OCI-LY7 (cell line): Measurements from ENCODE around the gene VARS2. TPM values are rescaled to one million over a fixed set of nuclear protein-coding genes. Genes with fewer than 3 reads are reported as not detected.

Source experiments
- BruUV-seq: library from RNA; stranded (reverse); fragments of 400-500 nt; replicated peaks from 2 replicates; lab custom pipeline; 2021; lab: Mats Ljungman, UMichigan
- CTCF ChIA-PET: fragments of 300-600 bp; sonication (Branson Sonifier 250); formaldehyde crosslinking; loops from one replicate; lab custom pipeline; 2022; ENCODE audit warnings: antibody characterized with exemption; ENCODE audit not compliant: unreplicated experiment; lab: Charles Lee
- POLR2A ChIA-PET: fragments of 300-600 bp; sonication (Branson Sonifier 250); formaldehyde crosslinking; loops from one replicate; lab custom pipeline; 2022; ENCODE audit warnings: antibody characterized with exemption; lab: Charles Lee
- DNase-seq: peaks from one replicate; pipeline ENCODE4 v3.0.0-alpha.2; 2015; ENCODE audit warnings: low spot score
- H2AFZ ChIP-seq: fragments of 200-600 bp; sonication (generic), shearing (Covaris generic); 2 replicates; pipeline ENCODE4 v1.6.1; 2014; ENCODE audit warnings: mild to moderate bottlenecking, antibody characterized with exemption, low read length, moderate library complexity
- H3K27ac ChIP-seq: fragments of 200-600 bp; sonication (generic); 2 replicates; pipeline ENCODE4 v1.5.1; 2014; ENCODE audit warnings: mixed run types, low read depth, mild to moderate bottlenecking, moderate library complexity, low read length, inconsistent platforms; ENCODE audit not compliant: poor library complexity, severe bottlenecking
- H3K36me3 ChIP-seq: fragments of 200-600 bp; sonication (generic); 2 replicates; pipeline ENCODE4 v1.6.1; 2014; ENCODE audit warnings: mild to moderate bottlenecking, antibody characterized with exemption, low read length, moderate library complexity, mixed read lengths; ENCODE audit not compliant: insufficient read depth
- H3K4me1 ChIP-seq: fragments of 200-600 bp; sonication (generic); 2 replicates; pipeline ENCODE4 v1.5.1; 2014; ENCODE audit warnings: mild to moderate bottlenecking, low read length; ENCODE audit not compliant: insufficient read depth, poor library complexity, severe bottlenecking
- H3K4me2 ChIP-seq: fragments of 200-600 bp; sonication (generic); 2 replicates; pipeline ENCODE4 v1.6.1; 2014; ENCODE audit warnings: mild to moderate bottlenecking, low read length
- H3K4me3 ChIP-seq: fragments of 200-600 bp; sonication (generic); 2 replicates; pipeline ENCODE4 v1.5.1; 2014; ENCODE audit warnings: mild to moderate bottlenecking, low read depth, low read length; ENCODE audit not compliant: poor library complexity, severe bottlenecking
- H3K79me2 ChIP-seq: fragments of 200-600 bp; sonication (generic); 2 replicates; pipeline ENCODE4 v1.6.1; 2016; ENCODE audit warnings: low read depth, mild to moderate bottlenecking, low read length, moderate library complexity, mixed read lengths; ENCODE audit not compliant: insufficient read depth
- H3K9me2 ChIP-seq: fragments of 200-600 bp; sonication (generic); 2 replicates; pipeline ENCODE4 v1.6.1; 2016; ENCODE audit warnings: mild to moderate bottlenecking, low read length, mixed read lengths; ENCODE audit not compliant: insufficient read depth
- H3K9me3 ChIP-seq: fragments of 200-600 bp; sonication (generic); 2 replicates; pipeline ENCODE4 v1.6.1; 2014; ENCODE audit warnings: mild to moderate bottlenecking, mixed run types, low read length, mixed read lengths
- H4K20me1 ChIP-seq: fragments of 200-600 bp; sonication (generic); 2 replicates; pipeline ENCODE4 v1.6.1; 2014; ENCODE audit warnings: mild to moderate bottlenecking, antibody characterized with exemption, low read length, moderate library complexity, mixed read lengths; ENCODE audit not compliant: insufficient read depth
- CTCF ChIP-seq: fragments of 200-600 bp; sonication (generic); conservative IDR thresholded peaks from 2 replicates; pipeline ENCODE4 v1.5.1; 2014; ENCODE audit warnings: mild to moderate bottlenecking, antibody characterized with exemption, low read length, moderate library complexity, mixed read lengths
- EZH2phosphoT487 ChIP-seq: fragments of 200-600 bp; sonication (generic); IDR thresholded peaks from 2 replicates; pipeline ENCODE4 v1.6.1; 2018; ENCODE audit warnings: low read depth, borderline replicate concordance, mild to moderate bottlenecking, mixed run types, antibody characterized with exemption, low read length, moderate library complexity, mixed read lengths
- intact Hi-C: fragments of 100-400 bp; cut with micrococcal nuclease; formaldehyde crosslinking; loops from one replicate; pipeline ENCODE4 v1.10.0; 2022; ENCODE audit not compliant: unreplicated experiment
- total RNA-seq, 2 experiments: library from RNA; depleted of rRNA in 1 of 2; stranded (reverse); fragments of >200 nt in 1 of 2; shearing (Covaris generic) in 1 of 2; gene quantifications; 2 replicates each; pipeline ENCODE4 v1.2.3, GENCODE V29; 2014 to 2022

VARS2 gene
- total RNA-seq, 2 experiments from 2014 or later: 81.8 to 98.9 TPM

GRCh38 chr6:30893001-30893591 is 20.9 kb upstream of the VARS2 start:
- no peak overlapping the region for H2AFZ ChIP-seq
- no peak overlapping the region for H3K4me2 ChIP-seq
- ChIA-PET CTCF (no interaction called here), POLR2A (no interaction called here)
- H3K4me1 ChIP-seq: no peaks in the 10 kb centered on the region
- no peak overlapping the region for H3K4me3 ChIP-seq
- H3K9me2 ChIP-seq: no peaks in the 10 kb centered on the region
- H4K20me1 ChIP-seq: no peaks in the 10 kb centered on the region
- no peak overlapping the region for H3K27ac ChIP-seq
- intact Hi-C loops: no loop called here
- no peaks in the 10 kb centered on the region for H3K79me2 ChIP-seq
- peaks cover 9% of the 10 kb centered on the region; the same call in 1 of the 2 replicates for H3K36me3 ChIP-seq
- BruUV-seq: no TSS peak
- no peak for DNase-seq
- peak; percentile 38 for TF ChIP-seq CTCF
- TF ChIP-seq EZH2phosphoT487: no peak
- H3K9me3 ChIP-seq: no peaks in the 10 kb centered on the region

- intact Hi-C loops: no loop called here
- H3K36me3 ChIP-seq: peaks cover 9% of the 10 kb centered on the region; the same call in 1 of the 2 replicates
- H4K20me1 ChIP-seq: no peaks in the 10 kb centered on the region
- TF ChIP-seq EZH2phosphoT487 (no peak), CTCF (no peak)
- H3K4me1 ChIP-seq: no peaks in the 10 kb centered on the region
- no TSS peak for BruUV-seq
- ChIA-PET CTCF (no interaction called here), POLR2A (no interaction called here)
- H3K27ac ChIP-seq: no peak overlapping the region
- no peak overlapping the region for H3K4me2 ChIP-seq
- no peaks in the 10 kb centered on the region for H3K9me2 ChIP-seq
- no peak for DNase-seq
- H3K4me3 ChIP-seq: no peak overlapping the region
- no peak overlapping the region for H2AFZ ChIP-seq
- H3K9me3 ChIP-seq: no peaks in the 10 kb centered on the region
- H3K79me2 ChIP-seq: no peaks in the 10 kb centered on the region
These were observed 20.4 kb upstream of the VARS2 start for GRCh38 chr6:30893666-30894065.

- BruUV-seq: no TSS peak
- no peak overlapping the region for H2AFZ ChIP-seq
- ChIA-PET CTCF (no interaction called here), POLR2A (no interaction called here)
- H3K9me2 ChIP-seq: no peaks in the 10 kb centered on the region
- no peak for DNase-seq
- no peaks in the 10 kb centered on the region for H3K4me1 ChIP-seq
- intact Hi-C loops: no loop called here
- no peaks in the 10 kb centered on the region for H3K79me2 ChIP-seq
- no peak overlapping the region for H3K4me2 ChIP-seq
- TF ChIP-seq EZH2phosphoT487: no peak
- no peak for TF ChIP-seq CTCF
- no peak overlapping the region for H3K4me3 ChIP-seq
- no peaks in the 10 kb centered on the region for H3K9me3 ChIP-seq
- no peaks in the 10 kb centered on the region for H4K20me1 ChIP-seq
- no peak overlapping the region for H3K27ac ChIP-seq
- peaks cover 13% of the 10 kb centered on the region; the same call in 1 of the 2 replicates for H3K36me3 ChIP-seq
These were observed 19.7 kb upstream of the VARS2 start for GRCh38 chr6:30894381-30894780.
